SK-N-SH treated with all-trans-retinoic acid at 6 μM for 48 hours (cell line): ENCODE results near the gene PTGS1.

ENCODE experiments used
- ATAC-seq: fragments of 200-7000 bp; cut with Tn5 transposase; 3 replicates; pipeline ENCODE4 v1.9.1; 2020; ENCODE audit warnings: mild to moderate bottlenecking, moderate library complexity
- ARNTL ChIP-seq: fragments of 450-650 bp; formaldehyde crosslinking; IDR thresholded peaks from 2 replicates; pipeline ENCODE4 v1.5.0; 2020; ENCODE audit warnings: low read depth, mild to moderate bottlenecking, moderate library complexity, borderline replicate concordance
- CREB5 ChIP-seq: fragments of 250-450 bp; sonication (Bioruptor Pico); IDR thresholded peaks from 2 replicates; pipeline ENCODE4 v1.5.1; 2020; ENCODE audit warnings: low read depth, mild to moderate bottlenecking, moderate library complexity
- CSDC2 ChIP-seq: fragments of 250-450 bp; sonication (Bioruptor Pico); IDR thresholded peaks from 2 replicates; pipeline ENCODE4 v1.5.0; 2020; ENCODE audit warnings: mild to moderate bottlenecking, moderate library complexity
- CSRNP3 ChIP-seq: fragments of 250-450 bp; sonication (Bioruptor Pico); IDR thresholded peaks from 2 replicates; pipeline ENCODE4 v1.5.1; 2021; ENCODE audit warnings: mild to moderate bottlenecking, moderate library complexity
- ESRRG ChIP-seq: fragments of 250-450 bp; sonication (Bioruptor Pico); IDR thresholded peaks from 2 replicates; pipeline ENCODE4 v1.6.1; 2021; ENCODE audit warnings: mild to moderate bottlenecking
- GLIS3 ChIP-seq: fragments of 250-450 bp; sonication (Bioruptor Pico); IDR thresholded peaks from 2 replicates; pipeline ENCODE4 v1.5.0; 2020; ENCODE audit warnings: mild to moderate bottlenecking, moderate library complexity
- ISL1 ChIP-seq: fragments of 250-450 bp; sonication (Bioruptor Pico); IDR thresholded peaks from 2 replicates; pipeline ENCODE4 v2.1.2; 2022; ENCODE audit warnings: mild to moderate bottlenecking, moderate library complexity
- OSR1 ChIP-seq: fragments of 250-450 bp; sonication (Bioruptor Pico); IDR thresholded peaks from 2 replicates; pipeline ENCODE4 v1.8.0; 2022; ENCODE audit warnings: moderate library complexity, mild to moderate bottlenecking, inconsistent platforms
- PATZ1 ChIP-seq: fragments of 250-450 bp; sonication (Bioruptor Pico); IDR thresholded peaks from 2 replicates; pipeline ENCODE4 v1.8.0; 2020; ENCODE audit warnings: mild to moderate bottlenecking, moderate library complexity, borderline replicate concordance
- POU6F1 ChIP-seq: fragments of 250-450 bp; sonication (Bioruptor Pico); IDR thresholded peaks from 2 replicates; pipeline ENCODE4 v1.8.0; 2021; ENCODE audit warnings: low read depth, mild to moderate bottlenecking, moderate library complexity, borderline replicate concordance
- PPARA ChIP-seq: fragments of 250-450 bp; sonication (Bioruptor Pico); IDR thresholded peaks from 2 replicates; pipeline ENCODE4 v1.5.0; 2020; ENCODE audit warnings: mild to moderate bottlenecking, borderline replicate concordance
- RARB ChIP-seq: fragments of 250-450 bp; sonication (Bioruptor Pico); IDR thresholded peaks from 2 replicates; pipeline ENCODE4 v1.8.0; 2021; ENCODE audit warnings: mild to moderate bottlenecking, moderate library complexity
- SNAI2 ChIP-seq: fragments of 250-450 bp; sonication (Bioruptor Pico); IDR thresholded peaks from 2 replicates; pipeline ENCODE4 v1.5.0; 2020; ENCODE audit warnings: mild to moderate bottlenecking, moderate library complexity
- TCF4 ChIP-seq: fragments of 250-450 bp; sonication (Bioruptor Pico); IDR thresholded peaks from 2 replicates; pipeline ENCODE4 v1.8.0; 2021; ENCODE audit warnings: mild to moderate bottlenecking, moderate library complexity, borderline replicate concordance
- TOX ChIP-seq: fragments of 250-450 bp; sonication (Bioruptor Pico); IDR thresholded peaks from 2 replicates; pipeline ENCODE4 v1.8.0; 2021; ENCODE audit warnings: mild to moderate bottlenecking, moderate library complexity, borderline replicate concordance
- TSHZ2 ChIP-seq: fragments of 250-450 bp; sonication (Bioruptor Pico); IDR thresholded peaks from 2 replicates; pipeline ENCODE4 v1.5.0; 2020; ENCODE audit warnings: mild to moderate bottlenecking, moderate library complexity
- ZC3H10 ChIP-seq: fragments of 250-450 bp; sonication (Bioruptor Pico); IDR thresholded peaks from 2 replicates; pipeline ENCODE4 v1.5.1; 2021; ENCODE audit warnings: mild to moderate bottlenecking, moderate library complexity
- ZFP3 ChIP-seq: fragments of 250-450 bp; sonication (Bioruptor Pico); IDR thresholded peaks from 2 replicates; pipeline ENCODE4 v1.5.0; 2020; ENCODE audit warnings: mild to moderate bottlenecking, moderate library complexity
- ZNF565 ChIP-seq: fragments of 450-650 bp; formaldehyde crosslinking; conservative IDR thresholded peaks from 2 replicates; pipeline ENCODE4 v1.5.0; 2020; ENCODE audit warnings: low read depth, mild to moderate bottlenecking, moderate library complexity
- ZNF70 ChIP-seq: fragments of 450-650 bp; formaldehyde crosslinking; IDR thresholded peaks from 2 replicates; pipeline ENCODE4 v1.5.0; 2020; ENCODE audit warnings: mild to moderate bottlenecking, moderate library complexity

The PTGS1 gene

GRCh38 chr9:122392714-122393113 lies 21.9 kb downstream of the PTGS1 start:
- TF ChIP-seq ESRRG (CRISPR knock-in tag) (no peak), ARNTL (CRISPR knock-in tag) (no peak), PPARA (no peak), RARB (CRISPR knock-in tag) (no peak), POU6F1 (CRISPR knock-in tag) (no peak)

GRCh38 chr9:122393284-122393983 lies 22.6 kb downstream of the PTGS1 start:
- ATAC-seq: no peak
- TF ChIP-seq TCF4 (CRISPR knock-in tag) (no peak), ZNF70 (CRISPR knock-in tag) (no peak), ISL1 (CRISPR knock-in tag) (no peak), GLIS3 (CRISPR knock-in tag) (no peak), ZC3H10 (CRISPR knock-in tag) (no peak)
- TF ChIP-seq, all 23 proteins: peak for 0

More at GRCh38 chr9:122392714-122393113, 21.9 kb downstream of the PTGS1 start:
- ATAC-seq: no peak

- peak; percentile 90 for ATAC-seq
- no peak for TF ChIP-seq CSDC2
- no peak for TF ChIP-seq TCF4 (CRISPR knock-in tag)
Observed at GRCh38 chr9:122394265-122395125, 23.7 kb downstream of the PTGS1 start.

- TF ChIP-seq TOX (CRISPR knock-in tag): no peak
- TF ChIP-seq CSDC2: no peak
- TF ChIP-seq CSRNP3: no peak
- TF ChIP-seq PPARA: no peak
- no peak for TF ChIP-seq OSR1 (CRISPR knock-in tag)
- TF ChIP-seq TSHZ2: no peak
- TF ChIP-seq POU6F1 (CRISPR knock-in tag): no peak
- TF ChIP-seq TCF4 (CRISPR knock-in tag): no peak
- no peak for TF ChIP-seq ZNF565 (CRISPR knock-in tag)
- no peak for TF ChIP-seq PATZ1 (CRISPR knock-in tag)
- no peak for TF ChIP-seq CREB5 (CRISPR knock-in tag)
- TF ChIP-seq SNAI2: no peak
- no peak for TF ChIP-seq ZNF70 (CRISPR knock-in tag)
- no peak for TF ChIP-seq ZFP3 (CRISPR knock-in tag)
- TF ChIP-seq GLIS3 (CRISPR knock-in tag): no peak
- TF ChIP-seq RARB (CRISPR knock-in tag): no peak
- no peak for ATAC-seq
Observed at GRCh38 chr9:122396614-122397148, 25.9 kb downstream of the PTGS1 start.
